HG03342 (cell line): ENCODE results near the gene FXYD6.
"Not testable (repeated sequence)": the region's sequence is repeated elsewhere in the genome, so short reads cannot be mapped to it uniquely, and the experiment has no call there.

ENCODE experiments used
- ATAC-seq: cut with Tn5 transposase; IDR thresholded peaks from one replicate; pipeline ENCODE4 v1.9.1; 2021; ENCODE audit warnings: mild to moderate bottlenecking, moderate library complexity; ENCODE audit not compliant: unreplicated experiment

Gene FXYD6, protein sequence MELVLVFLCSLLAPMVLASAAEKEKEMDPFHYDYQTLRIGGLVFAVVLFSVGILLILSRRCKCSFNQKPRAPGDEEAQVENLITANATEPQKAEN

GRCh38 chr11:117876341-117877119 lies at the start of gene FXYD6:
FXYD6 (minus strand) TSS chr11:117876658; CDS start chr11:117842776, 33,882 bp downstream.
- ATAC-seq = no peak

GRCh38 chr11:117926166-117926565 lies 49.7 kb upstream of the FXYD6 start:
- not testable (repeated sequence) for ATAC-seq

DNA sequence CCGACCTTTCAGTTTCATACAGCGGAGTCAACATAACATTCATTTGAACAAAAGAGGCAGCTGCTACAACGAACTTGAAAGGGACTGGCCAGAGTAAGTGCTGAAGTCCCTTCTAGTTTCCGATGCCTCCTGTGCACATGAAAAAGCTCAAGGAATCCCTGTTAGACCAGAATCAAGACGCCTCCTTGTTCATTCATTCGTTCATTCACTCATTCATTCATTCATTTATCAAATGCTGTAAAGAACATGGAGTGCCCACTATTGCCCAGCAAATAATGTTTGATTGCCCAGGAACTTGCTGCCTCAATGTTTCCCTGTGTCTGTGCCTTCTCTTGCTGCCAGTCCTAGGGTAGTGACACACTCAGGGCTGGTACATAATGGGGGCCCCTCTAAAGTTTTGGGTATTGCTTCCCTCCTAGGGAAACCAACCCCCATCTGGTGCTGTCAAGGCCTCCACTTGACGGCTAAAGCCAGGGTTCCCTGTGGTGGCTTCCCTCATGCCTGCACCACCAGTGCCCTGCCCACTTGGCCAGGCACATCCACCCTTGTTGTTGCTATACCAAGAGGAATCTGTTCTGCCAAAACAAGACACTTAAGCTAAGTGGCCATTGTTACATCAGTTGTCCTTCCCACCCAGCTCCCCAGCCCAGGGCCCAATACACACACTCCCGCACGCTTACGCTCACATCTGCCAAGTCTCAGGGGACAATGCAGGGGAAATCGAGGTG lies 48.9 kb upstream of the FXYD6 start:
- ATAC-seq = no peak

- no peak for ATAC-seq
These were observed 48.2 kb upstream of the FXYD6 start for GRCh38 chr11:117924631-117925170.

DNA sequence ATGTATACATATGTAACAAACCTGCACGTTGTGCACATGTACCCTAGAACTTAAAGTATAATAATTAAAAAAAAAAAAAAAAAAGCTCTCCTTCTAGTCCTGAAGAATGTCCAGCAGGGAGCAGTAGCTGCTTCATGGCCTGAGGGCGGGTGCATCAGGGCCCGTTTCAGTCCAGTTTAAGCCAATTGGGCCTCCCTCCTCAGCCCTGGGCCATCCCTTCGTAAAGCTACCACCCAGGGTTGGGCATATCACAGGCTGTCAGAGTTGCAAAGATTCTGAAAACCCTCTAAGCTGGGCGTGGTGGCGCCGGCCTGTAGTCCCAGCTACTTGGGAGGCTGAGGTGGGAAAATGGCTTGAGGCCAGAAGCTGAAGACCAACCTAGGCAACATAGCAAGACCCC lies 47.3 kb upstream of the FXYD6 start:
- no peak for ATAC-seq

GRCh38 chr11:117923275-117923674 lies 46.8 kb upstream of the FXYD6 start:
- ATAC-seq = no peak

DNA sequence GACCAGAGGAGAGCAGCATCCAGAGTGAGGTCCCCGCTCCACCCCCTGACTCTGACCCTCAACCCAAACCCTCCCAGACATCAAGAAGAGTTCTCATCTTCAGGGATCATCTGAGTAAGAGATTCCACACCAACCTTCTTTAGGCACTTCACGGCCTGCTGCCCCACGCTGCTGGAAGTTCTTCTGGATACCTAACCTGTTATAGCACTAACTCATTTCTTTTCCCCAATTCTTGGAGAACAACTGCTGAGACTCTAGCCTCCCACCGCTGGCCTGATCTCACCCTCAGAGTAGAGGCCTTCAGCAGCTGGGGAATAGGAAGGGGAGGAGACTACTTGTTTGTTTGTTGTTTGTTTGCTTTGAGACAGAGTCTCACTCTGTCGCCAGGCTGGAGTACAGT lies 45.4 kb upstream of the FXYD6 start:
- ATAC-seq = no peak

DNA sequence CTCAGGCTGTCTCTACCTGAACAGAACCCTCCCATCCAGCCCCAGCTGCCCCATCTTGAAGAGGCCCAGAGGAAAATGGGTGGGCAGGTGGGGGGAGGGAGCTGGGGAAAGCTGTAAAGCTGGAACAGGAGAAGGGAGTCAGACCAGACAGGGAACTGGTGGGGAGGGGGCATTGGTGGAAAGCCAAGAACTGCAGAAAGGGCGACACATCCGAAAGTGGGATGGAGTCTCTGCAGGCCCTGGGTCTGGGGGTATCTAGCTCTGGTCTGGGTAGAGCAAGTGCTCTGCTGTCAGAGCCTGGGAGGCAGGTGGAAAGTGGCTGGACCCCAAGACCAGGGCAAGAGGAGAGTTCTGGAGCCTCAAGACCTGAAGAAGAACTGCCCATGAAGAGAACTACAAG lies 45.0 kb upstream of the FXYD6 start:
- ATAC-seq = no peak

- ATAC-seq = no peak
These were observed 43.3 kb upstream of the FXYD6 start for GRCh38 chr11:117919781-117920221.

DNA sequence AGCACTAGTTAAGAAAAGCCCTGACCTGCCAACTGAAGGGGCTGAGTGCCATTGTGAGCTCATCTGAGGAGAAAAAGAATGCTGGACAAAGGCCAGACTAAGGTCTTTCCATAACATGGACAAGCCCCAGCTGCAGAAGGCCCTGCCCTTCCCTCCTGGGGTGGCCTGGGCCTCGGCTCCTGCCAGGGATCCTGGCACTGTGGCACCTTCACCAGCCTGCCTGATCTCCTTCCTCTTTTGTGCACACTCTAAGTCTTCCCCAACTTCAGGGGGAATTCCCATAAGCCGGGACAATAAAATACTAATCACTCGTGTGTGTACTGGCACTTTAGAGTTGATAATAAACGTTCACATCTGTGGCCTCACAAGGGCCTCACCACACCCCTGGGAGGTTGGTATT lies 42.9 kb upstream of the FXYD6 start:
- ATAC-seq = no peak

DNA sequence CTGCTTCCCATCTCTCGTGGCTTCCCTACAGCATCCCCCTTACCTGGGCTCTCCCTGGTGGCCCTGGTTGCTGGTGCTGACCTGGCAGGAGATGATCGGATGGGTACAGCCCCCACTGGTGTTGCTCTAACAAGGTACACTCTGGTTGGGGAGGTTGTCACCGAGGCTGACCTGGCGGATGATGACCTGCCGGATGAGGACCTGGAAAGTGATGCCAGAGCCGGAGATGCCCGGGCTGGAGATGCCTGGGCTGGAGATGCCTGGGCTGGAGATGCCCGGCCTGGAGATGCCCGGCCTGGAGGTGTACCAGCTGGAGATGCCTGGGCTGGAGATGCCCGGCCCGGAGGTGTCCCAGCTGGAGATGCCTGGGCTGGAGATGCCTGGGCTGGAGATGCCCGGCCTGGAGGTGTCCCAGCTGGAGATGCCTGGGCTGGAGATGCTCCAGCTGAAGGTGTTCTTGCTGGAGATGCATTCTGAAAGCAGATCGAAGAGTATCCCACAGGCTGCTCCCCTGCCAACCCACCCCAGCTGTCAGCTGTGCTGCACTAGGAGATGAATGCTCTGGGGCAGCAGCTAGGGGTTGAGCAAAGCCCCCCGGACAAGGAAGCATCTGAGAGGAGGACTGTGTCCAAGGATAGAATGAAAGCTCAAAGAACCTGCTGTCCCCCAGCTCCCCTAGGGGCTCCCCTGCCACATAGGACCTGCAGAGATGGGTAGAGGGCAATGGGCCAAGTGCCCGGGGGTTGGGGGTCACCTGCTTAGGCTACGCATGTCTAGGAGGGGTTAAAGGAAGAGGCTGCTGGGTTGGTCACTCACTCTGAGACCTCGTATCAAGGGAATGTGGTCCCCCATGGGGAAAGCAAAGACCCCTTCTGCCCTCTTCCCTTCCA lies 42.2 kb upstream of the FXYD6 start:
- ATAC-seq = no peak

DNA sequence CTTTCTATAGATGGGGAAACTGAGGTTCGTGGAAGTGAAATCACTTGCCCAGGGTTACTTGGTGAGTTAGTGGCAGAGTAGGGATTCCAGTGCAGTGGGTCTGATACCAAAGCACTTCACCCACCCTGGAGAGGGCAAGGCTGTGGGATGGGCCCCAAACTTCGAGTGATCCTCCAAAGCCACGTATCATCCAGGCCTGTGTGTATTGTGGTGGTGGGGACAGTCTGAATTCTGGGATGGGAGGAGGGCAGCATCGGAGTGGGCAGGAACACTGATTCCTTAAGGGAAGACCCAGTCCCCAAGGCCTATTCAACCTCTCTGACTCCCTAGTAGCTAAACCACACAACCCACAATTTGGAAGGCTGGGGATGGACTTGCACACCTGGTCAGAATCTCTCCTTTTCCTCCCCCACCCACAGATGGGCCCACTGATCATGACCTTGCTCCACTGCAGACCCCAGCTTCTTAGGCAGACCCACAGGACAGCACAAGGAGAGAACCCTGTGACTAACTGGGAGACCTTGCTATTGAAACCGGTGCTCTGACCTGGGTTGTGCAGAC lies 41.2 kb upstream of the FXYD6 start:
- no peak for ATAC-seq

DNA sequence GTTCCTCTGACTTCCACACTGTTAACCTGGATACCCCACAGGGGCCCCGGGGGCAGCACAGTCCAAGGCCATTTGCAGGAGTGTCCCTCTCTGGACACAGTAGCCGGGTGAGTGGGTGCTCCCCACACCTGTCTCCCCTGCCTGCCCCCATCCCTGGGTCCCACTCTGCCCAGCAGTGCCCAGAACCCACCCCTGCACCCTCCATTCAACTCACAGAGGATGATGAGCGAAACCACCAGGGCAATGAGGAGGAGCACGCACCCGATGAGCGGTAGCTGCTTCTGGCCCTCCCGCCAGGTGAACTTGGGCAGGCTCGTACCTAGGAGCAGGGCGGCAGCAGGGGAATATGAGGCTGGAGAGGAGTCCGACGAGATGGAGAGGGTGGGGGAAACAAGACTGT lies 40.5 kb upstream of the FXYD6 start:
- no peak for ATAC-seq

DNA sequence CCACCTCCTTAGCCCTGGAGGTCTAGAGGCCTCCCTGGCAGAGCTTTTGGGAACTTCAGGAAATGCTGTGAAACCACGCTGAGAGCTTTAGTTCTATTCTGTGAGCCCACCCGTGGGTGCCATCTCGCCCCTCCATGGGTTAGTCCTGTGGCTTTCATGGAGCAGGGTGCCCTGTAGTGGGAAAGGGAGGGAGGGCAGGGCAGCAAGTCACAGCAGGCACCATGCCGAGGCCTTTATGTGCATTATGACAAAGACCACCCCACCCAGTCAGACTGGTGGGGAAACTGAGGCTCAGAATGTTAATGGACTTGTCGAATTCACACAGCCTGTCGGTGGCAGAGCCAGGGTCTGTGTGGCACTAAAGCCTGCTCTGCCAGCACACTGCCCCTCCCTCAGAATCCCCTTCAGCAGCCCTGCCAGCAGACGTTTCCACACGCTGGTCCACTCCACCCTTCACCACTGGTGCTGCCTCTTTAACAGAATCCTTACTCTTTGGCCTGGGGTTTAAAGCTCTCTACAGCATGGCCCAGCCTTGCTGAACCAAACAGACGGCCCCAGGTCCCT lies 39.3 kb upstream of the FXYD6 start:
- ATAC-seq = no peak

GRCh38 chr11:117914991-117915618 lies 38.6 kb upstream of the FXYD6 start:
- ATAC-seq = no peak

- ATAC-seq = no peak
These were observed 37.9 kb upstream of the FXYD6 start for GRCh38 chr11:117914398-117914761.

GRCh38 chr11:117913736-117914397 lies 37.4 kb upstream of the FXYD6 start:
- no peak for ATAC-seq

- ATAC-seq = no peak
These were observed 36.0 kb upstream of the FXYD6 start for GRCh38 chr11:117912497-117912896.

- ATAC-seq = no peak
These were observed 35.2 kb upstream of the FXYD6 start for GRCh38 chr11:117911694-117912093.
